ENCODE measurements around the gene SALL3.

GRCh38 chr18:78935406-78935805 lies 44.2 kb upstream of the SALL3 start:
- TF ChIP-seq EZH2 (IDR thresholded peaks at IDR 0.05; ENCODE audit: low read depth, unreplicated experiment), result no peak
- TF ChIP-seq CTCF (conservative IDR thresholded peaks at IDR 0.05; ENCODE audit: low read depth in 2 of 2), result no peak
- TF ChIP-seq POLR2AphosphoS5 (IDR thresholded peaks at IDR 0.05; ENCODE audit: low read depth), result no peak
- TF ChIP-seq STAT1 (IDR thresholded peaks at IDR 0.05; ENCODE audit: unreplicated experiment), result no peak
- no peak for TF ChIP-seq JUNB (IDR thresholded peaks at IDR 0.05; ENCODE audit: unreplicated experiment)
- no peak for TF ChIP-seq EZH2phosphoT487 (IDR thresholded peaks at IDR 0.05; ENCODE audit: unreplicated experiment)
- TF ChIP-seq REST (IDR thresholded peaks at IDR 0.05; ENCODE audit: unreplicated experiment), result no peak
- no peak for TF ChIP-seq ZNF331 (CRISPR knock-in tag; IDR thresholded peaks at IDR 0.05; ENCODE audit: low read depth)

Data from GM23338 (cell line).